Measurements from ENCODE around the gene MTHFD1L. TPM values are rescaled to one million over a fixed set of nuclear protein-coding genes. Genes with fewer than 3 reads are reported as not detected.
A peak's percentile ranks its signal among the peaks of the same experiment; 100 is the strongest.

MTHFD1L gene
- total and polyA plus RNA-seq, 5 experiments from 2014 or later = 3.8 to 20.1 (median 8.3) TPM

DNA sequence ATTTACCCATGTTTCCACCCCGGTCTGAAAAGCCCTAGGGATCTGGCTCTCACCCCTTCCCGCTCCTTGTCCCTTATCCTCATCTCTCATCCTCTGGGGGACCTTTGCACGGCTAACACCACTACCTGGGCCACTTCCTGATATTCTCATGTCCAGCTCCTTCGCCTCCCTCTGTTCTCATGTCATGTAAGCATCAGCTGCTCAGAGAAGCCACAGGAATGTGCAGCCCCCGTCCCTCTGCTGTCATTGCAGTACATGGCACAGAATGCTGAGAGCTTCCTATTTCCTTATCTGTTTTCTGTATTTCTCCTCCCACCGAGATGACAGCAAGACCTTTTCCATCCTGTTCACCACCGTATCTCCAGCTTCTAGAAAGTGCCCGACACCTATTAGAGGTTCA, 102.4 kb downstream of the MTHFD1L start:
- no peaks in the 10 kb centered on the region for H3K27me3 Mint-ChIP-seq
- no peak overlapping the region for H3K4me3 Mint-ChIP-seq
- H3K36me3 Mint-ChIP-seq = peaks cover 11 to 42% (median 15%) of the 10 kb centered on the region in 3 donors
- H3K27ac Mint-ChIP-seq = peak overlapping the region in 2 of 10 donors; percentile 12 to 37
- no peaks in the 10 kb centered on the region for H3K9me3 Mint-ChIP-seq
- no peaks in the 10 kb centered on the region for H3K4me1 Mint-ChIP-seq
- DNase-seq (no peak), ATAC-seq (no peak)
- POLR2A ChIA-PET = no interaction called here

DNA sequence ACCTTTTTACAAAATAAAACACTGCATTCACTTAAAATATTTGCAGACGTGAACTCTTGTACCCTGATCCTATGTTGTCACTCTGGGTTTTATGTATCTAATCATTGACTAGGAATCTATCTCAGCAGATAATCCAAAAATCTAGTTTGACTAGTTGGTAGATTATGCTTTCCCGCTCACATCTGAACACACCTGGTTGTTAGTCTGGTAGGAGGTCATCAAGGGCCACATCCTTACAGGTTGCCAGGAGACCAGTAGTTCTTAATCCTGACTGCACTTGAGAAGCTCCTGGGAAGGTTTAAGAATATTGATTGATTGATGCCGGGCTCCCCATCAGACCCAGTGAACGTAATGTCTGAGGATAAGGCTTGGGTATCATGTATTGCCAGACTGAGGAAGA, 104.4 kb downstream of the MTHFD1L start:
- peaks cover 0 to 8% (median 0%) of the 10 kb centered on the region in 9 donors for H3K9me3 Mint-ChIP-seq
- DNase-seq (no peak), ATAC-seq (no peak)
- H3K4me3 Mint-ChIP-seq = no peak overlapping the region
- no peaks in the 10 kb centered on the region for H3K4me1 Mint-ChIP-seq
- H3K36me3 Mint-ChIP-seq = peaks cover 21 to 45% (median 26%) of the 10 kb centered on the region in 3 donors
- POLR2A ChIA-PET = no interaction called here
- H3K27ac Mint-ChIP-seq = no peak overlapping the region
- H3K27me3 Mint-ChIP-seq = no peaks in the 10 kb centered on the region

DNA sequence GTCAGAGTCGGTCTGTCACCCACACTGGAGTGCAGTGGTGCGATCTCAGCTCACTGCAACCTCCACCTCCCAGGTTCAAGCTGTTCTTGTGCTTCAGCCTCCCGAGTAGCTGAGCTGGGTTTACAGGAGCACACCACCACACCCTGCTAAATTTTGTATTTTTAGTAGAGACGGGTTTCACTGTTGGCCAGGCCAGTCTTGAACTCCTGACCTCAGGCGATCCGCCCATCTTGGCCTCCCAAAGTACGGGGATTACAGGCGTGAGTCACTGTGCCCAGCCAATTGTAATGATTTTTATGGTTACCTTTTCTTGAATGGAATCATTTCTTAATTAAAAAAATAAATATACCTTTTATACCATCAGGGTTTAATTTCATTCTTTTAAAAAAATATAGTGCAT, 105.7 kb downstream of the MTHFD1L start:
- POLR2A ChIA-PET = no interaction called here
- DNase-seq (no peak), ATAC-seq (no peak)
- no peaks in the 10 kb centered on the region for H3K27me3 Mint-ChIP-seq
- no peak overlapping the region for H3K27ac Mint-ChIP-seq
- H3K4me1 Mint-ChIP-seq = no peaks in the 10 kb centered on the region
- H3K9me3 Mint-ChIP-seq = peaks cover 0 to 8% (median 0%) of the 10 kb centered on the region in 9 donors
- H3K36me3 Mint-ChIP-seq = peaks cover 25 to 42% (median 27%) of the 10 kb centered on the region in 3 donors
- H3K4me3 Mint-ChIP-seq = no peak overlapping the region

DNA sequence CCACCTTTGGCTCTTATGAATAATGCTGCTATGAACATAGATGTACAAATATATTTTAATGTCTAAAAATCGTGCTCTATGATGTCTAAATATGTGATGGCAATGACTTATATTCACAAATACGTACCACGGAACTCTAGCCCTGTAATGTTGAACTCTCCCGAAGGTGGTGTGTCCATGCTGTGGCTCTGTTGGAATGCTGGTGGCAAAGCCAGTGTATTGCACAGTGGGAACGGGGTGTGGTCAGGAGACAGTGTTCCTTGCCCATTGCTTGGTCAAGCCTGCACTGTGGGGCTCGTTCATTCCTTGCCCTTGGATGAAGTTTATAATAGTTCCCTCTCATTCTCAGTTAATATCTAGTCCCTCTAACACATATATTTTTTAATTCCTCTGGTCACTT, 109.6 kb downstream of the MTHFD1L start:
- no peaks in the 10 kb centered on the region for H3K27me3 Mint-ChIP-seq
- peaks cover 25 to 34% (median 32%) of the 10 kb centered on the region in 3 donors for H3K36me3 Mint-ChIP-seq
- no peak for DNase-seq
- H3K4me3 Mint-ChIP-seq = no peak overlapping the region
- H3K4me1 Mint-ChIP-seq = no peaks in the 10 kb centered on the region
- peaks cover 0 to 8% (median 0%) of the 10 kb centered on the region in 9 donors for H3K9me3 Mint-ChIP-seq
- ATAC-seq = no peak
- no peak overlapping the region for H3K27ac Mint-ChIP-seq
- POLR2A ChIA-PET = no interaction called here

DNA sequence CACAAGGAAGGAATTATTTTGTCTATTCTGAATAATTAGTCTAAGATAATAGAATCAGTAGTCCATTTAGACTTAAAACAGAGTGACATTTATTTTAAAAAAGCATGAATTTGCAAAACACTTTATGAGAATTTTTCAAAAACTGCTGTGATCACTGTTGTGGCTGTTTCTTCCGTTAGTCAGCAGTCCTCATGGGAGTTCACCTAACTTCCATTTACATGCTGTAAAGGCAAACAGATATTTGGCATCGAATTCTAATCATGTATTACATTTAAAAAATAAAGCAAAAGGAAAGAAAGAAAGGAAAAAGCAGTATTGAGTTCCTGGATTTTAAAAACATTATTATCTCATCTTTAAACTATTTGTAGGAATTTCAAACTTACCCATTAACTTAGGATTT, 111.8 kb downstream of the MTHFD1L start:
- Mint-ChIP-seq H3K36me3 (peaks cover 24 to 29% (median 27%) of the 10 kb centered on the region in 3 donors), H3K4me1 (peaks cover 0 to 1% (median 0%) of the 10 kb centered on the region in 4 donors), H3K4me3 (no peak overlapping the region), H3K27ac (no peak overlapping the region), H3K9me3 (peaks cover 0 to 8% (median 0%) of the 10 kb centered on the region in 9 donors), H3K27me3 (no peaks in the 10 kb centered on the region)
- ATAC-seq (no peak), DNase-seq (no peak)
- POLR2A ChIA-PET = no interaction called here

DNA sequence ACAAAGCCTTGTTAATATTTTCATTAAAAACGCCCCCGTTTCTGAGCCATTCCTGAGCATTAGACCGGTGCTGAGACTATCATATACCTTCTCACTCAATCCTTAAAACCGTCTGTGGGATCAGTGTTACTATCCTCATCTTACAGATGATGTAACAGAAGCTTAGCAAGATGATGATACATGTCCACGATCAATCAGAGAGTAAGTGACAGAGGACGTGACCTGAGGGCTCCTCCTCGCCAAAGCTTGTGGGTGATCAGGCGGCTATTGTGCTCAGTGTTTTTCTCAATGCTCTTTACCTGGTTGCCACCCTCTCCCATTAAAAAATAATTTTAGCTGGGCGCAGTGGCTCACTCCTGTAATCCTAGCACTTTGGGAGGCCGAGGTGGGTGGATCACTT, 113.1 kb downstream of the MTHFD1L start:
- POLR2A ChIA-PET = no interaction called here
- H3K27me3 Mint-ChIP-seq = no peaks in the 10 kb centered on the region
- H3K4me3 Mint-ChIP-seq = no peak overlapping the region
- peaks cover 0 to 1% (median 0%) of the 10 kb centered on the region in 4 donors for H3K4me1 Mint-ChIP-seq
- H3K36me3 Mint-ChIP-seq = peaks cover 12 to 25% (median 16%) of the 10 kb centered on the region in 3 donors
- ATAC-seq (no peak), DNase-seq (no peak)
- no peak overlapping the region for H3K27ac Mint-ChIP-seq
- H3K9me3 Mint-ChIP-seq = peaks cover 0 to 3% (median 0%) of the 10 kb centered on the region in 9 donors

DNA sequence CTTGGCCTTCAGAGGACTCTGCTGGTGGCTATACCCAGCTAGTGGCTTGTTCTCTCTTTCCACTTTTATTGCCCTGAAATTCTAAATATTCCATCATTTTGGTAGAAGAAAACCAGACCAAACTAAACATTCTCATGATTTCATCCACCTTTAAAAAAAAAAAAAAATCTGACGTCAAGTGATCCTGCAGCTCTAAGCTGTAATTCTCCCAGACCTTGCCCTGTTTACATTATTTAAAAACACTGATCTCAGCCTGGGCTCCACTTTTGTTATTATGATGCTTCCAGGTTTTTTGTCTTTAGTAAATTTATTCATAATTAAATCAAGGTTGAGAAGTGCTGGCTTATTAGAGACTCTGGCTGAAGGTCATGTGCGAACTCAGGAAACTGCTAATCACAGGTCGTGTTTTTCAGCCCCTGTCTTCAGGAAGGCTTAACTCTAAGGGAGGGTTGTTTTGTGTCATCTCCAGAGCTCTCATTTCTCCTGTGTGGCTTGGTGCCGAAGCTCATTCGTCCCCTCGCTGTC, 114.4 kb downstream of the MTHFD1L start:
- Mint-ChIP-seq H3K4me1 (peaks cover 0 to 1% (median 0%) of the 10 kb centered on the region in 4 donors), H3K27me3 (no peaks in the 10 kb centered on the region)
- POLR2A ChIA-PET = no interaction called here

DNA sequence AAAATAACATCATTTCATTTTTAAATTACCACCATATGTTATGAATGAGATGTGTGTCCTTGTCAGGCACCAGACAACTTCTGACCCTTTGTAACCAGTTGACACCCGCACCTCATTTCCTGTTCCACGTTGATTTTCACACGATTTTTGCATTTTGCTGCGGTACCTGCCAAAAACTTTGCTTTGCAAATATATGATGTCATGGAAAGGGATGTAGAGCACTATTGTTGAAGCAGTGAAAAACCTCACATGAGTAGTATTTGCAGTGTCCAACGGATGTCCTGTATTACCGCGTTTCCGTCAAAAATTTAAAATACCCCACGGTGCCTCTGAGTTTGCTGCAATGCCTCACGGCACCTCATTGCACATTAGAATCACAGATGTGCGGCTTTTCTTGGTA, 115.6 kb downstream of the MTHFD1L start:
- Mint-ChIP-seq H3K9me3 (no peaks in the 10 kb centered on the region), H3K4me3 (no peak overlapping the region), H3K27ac (no peak overlapping the region), H3K27me3 (no peaks in the 10 kb centered on the region), H3K4me1 (peaks cover 0 to 1% (median 0%) of the 10 kb centered on the region in 4 donors), H3K36me3 (peaks cover 0 to 28% (median 8%) of the 10 kb centered on the region in 3 donors)
- POLR2A ChIA-PET = no interaction called here
- no peak for ATAC-seq
- DNase-seq = no peak

More for the DNA sequence above, 114.4 kb downstream of the MTHFD1L start:
- H3K4me3 Mint-ChIP-seq = no peak overlapping the region
- peaks cover 4 to 30% (median 8%) of the 10 kb centered on the region in 3 donors for H3K36me3 Mint-ChIP-seq
- ATAC-seq = no peak
- no peak for DNase-seq
- H3K27ac Mint-ChIP-seq = peak overlapping the region in 1 of 10 donors; percentile 14
- no peaks in the 10 kb centered on the region for H3K9me3 Mint-ChIP-seq

DNA sequence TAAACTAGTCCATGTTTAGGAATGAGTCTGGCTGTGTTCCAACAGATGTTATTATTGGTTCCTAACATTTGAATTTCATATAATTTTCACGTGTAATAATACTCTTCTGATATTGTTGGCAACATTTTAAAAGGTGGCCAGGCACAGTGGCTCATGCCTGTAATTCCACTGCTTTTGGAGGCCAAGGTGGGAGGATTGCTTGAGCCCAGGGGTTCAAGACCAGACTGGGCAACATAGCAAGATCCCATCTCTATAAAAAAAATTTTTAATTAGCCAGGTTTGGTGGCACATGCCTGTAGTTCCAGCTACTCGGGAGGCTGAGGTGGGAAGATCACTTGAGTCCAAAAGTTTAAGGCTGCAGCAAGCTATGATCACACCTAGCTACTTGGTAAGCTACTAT, 116.2 kb downstream of the MTHFD1L start:
- H3K36me3 Mint-ChIP-seq = peaks cover 0 to 26% (median 4%) of the 10 kb centered on the region in 3 donors
- H3K27ac Mint-ChIP-seq = no peak overlapping the region
- peaks cover 0 to 1% (median 0%) of the 10 kb centered on the region in 4 donors for H3K4me1 Mint-ChIP-seq
- ATAC-seq (no peak), DNase-seq (no peak)
- no peaks in the 10 kb centered on the region for H3K9me3 Mint-ChIP-seq
- no peaks in the 10 kb centered on the region for H3K27me3 Mint-ChIP-seq
- POLR2A ChIA-PET = no interaction called here
- no peak overlapping the region for H3K4me3 Mint-ChIP-seq

DNA sequence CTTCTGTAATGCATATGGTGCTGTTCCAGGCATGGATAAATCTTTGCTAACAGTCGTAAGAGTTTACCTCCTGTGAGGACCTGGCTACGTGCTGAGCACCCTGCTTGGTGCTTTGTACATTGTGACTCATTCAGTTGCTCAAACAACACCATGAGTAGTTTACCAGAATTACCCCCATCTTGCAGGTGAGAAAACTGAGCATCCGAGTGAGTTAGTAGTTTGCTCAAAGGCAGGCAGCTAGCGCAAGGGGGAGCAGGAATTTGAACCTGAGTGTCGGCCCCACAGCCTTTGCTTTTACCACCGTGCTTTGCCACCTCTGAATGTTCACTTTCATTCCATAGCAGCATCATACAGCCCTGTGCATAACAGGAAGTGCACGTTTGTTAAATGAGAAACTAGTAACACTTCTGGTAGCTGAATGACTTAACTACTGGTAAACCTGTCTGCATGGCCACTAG, 121.9 kb downstream of the MTHFD1L start:
- ATAC-seq (peak in 1 of 2 donors; percentile 38), DNase-seq (no peak)
- peaks cover 0 to 3% (median 2%) of the 10 kb centered on the region in 9 donors for H3K9me3 Mint-ChIP-seq
- no peaks in the 10 kb centered on the region for H3K27me3 Mint-ChIP-seq
- peak overlapping the region in 5 of 10 donors; percentile 28 to 74 (median 35) for H3K27ac Mint-ChIP-seq
- H3K4me1 Mint-ChIP-seq = peaks cover 0 to 6% (median 0%) of the 10 kb centered on the region in 4 donors
- H3K4me3 Mint-ChIP-seq = peak overlapping the region in 2 of 10 donors; percentile 19 to 80
- POLR2A ChIA-PET = no interaction called here
- peaks cover 0 to 28% (median 9%) of the 10 kb centered on the region in 3 donors for H3K36me3 Mint-ChIP-seq

DNA sequence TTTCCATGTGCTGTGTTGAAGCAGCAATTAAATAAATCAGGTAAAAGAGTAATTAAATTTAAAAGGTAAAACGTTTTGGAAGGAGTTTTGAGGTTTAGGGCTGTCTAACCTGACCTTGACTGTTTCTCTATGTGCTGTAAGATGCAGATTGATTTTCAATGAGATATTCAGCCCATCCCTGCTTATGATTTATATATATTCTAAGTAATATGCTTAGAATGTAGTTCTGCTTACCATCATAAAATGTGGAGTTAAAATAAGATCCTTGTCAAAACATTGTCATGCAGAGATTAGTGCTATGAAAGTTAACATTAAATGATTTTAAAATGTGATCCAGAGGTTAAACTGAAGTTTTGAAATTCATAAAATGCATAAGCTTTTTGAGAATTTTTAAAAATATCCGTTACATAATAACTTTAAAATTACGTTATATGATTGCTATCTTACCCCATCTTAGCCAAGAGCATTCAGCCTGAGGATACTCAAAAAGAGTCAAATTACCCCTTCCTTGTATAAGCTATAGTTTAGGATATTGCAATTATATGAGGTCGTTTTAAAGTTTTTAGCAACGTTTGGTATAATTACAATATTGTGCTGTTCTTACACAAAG, 122.5 kb downstream of the MTHFD1L start:
- Mint-ChIP-seq H3K4me1 (peaks cover 0 to 6% (median 0%) of the 10 kb centered on the region in 4 donors), H3K27ac (peak overlapping the region in 2 of 10 donors; percentile 28 to 35), H3K36me3 (peaks cover 1 to 27% (median 10%) of the 10 kb centered on the region in 3 donors), H3K27me3 (no peaks in the 10 kb centered on the region), H3K4me3 (no peak overlapping the region), H3K9me3 (peaks cover 0 to 4% (median 2%) of the 10 kb centered on the region in 9 donors)
- no peak for ATAC-seq
- POLR2A ChIA-PET = no interaction called here
- no peak for DNase-seq

DNA sequence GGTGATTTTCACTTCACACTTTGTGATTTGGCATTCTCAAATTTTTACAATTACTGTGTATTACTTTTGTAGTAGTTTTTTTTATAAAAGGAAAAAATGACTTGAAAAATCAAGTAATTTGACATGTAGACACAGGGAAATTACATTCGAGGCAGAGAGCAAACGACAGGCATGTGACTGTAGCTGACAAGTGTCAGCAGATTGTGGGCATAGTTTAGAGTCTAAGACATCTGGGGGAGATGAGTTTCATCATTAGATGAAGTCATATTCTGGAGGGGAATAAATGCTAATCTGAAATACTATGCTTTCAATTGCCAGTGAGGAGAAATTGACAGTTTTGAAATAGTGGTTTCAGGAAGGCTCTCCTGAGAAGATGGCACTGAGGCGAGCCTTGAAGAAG, 126.0 kb downstream of the MTHFD1L start:
- H3K36me3 Mint-ChIP-seq = peaks cover 15 to 20% (median 18%) of the 10 kb centered on the region in 3 donors
- no peak for DNase-seq
- POLR2A ChIA-PET = no interaction called here
- no peak overlapping the region for H3K4me3 Mint-ChIP-seq
- peaks cover 0 to 6% (median 4%) of the 10 kb centered on the region in 9 donors for H3K9me3 Mint-ChIP-seq
- no peak for ATAC-seq
- H3K27me3 Mint-ChIP-seq = no peaks in the 10 kb centered on the region
- H3K4me1 Mint-ChIP-seq = peaks cover 0 to 6% (median 0%) of the 10 kb centered on the region in 4 donors
- H3K27ac Mint-ChIP-seq = no peak overlapping the region

DNA sequence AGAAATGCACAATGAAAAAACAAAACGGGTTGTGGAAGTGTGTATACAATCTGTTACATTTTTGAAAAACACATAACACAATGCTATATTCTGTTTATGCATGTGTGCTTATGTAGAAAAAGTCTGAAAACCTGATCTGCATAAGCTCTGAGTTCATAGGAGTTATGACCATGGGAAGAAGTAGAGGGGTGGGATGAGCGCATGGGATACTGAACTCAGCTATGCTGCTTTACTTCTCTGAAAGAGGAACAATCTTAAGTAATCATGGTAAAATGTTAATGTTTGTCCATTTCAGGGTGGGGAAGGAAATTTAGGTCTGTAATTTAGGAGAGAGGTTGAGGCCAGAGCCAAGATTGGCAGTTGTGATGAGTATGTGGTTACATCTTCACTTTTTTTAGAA, 126.8 kb downstream of the MTHFD1L start:
- no peak overlapping the region for H3K4me3 Mint-ChIP-seq
- POLR2A ChIA-PET = no interaction called here
- no peak overlapping the region for H3K27ac Mint-ChIP-seq
- peaks cover 0 to 6% (median 4%) of the 10 kb centered on the region in 9 donors for H3K9me3 Mint-ChIP-seq
- no peaks in the 10 kb centered on the region for H3K27me3 Mint-ChIP-seq
- peaks cover 0 to 4% (median 0%) of the 10 kb centered on the region in 4 donors for H3K4me1 Mint-ChIP-seq
- peaks cover 15 to 21% (median 20%) of the 10 kb centered on the region in 3 donors for H3K36me3 Mint-ChIP-seq
- DNase-seq (no peak), ATAC-seq (no peak)
